ENCODE measurements around the gene ACTMAP. TPM values are rescaled to one million over a fixed set of nuclear protein-coding genes. Genes with fewer than 3 reads are reported as not detected.

ACTMAP gene
- total RNA-seq, 2 donors from 2014 or later: 3.0 to 4.2 TPM

DNA sequence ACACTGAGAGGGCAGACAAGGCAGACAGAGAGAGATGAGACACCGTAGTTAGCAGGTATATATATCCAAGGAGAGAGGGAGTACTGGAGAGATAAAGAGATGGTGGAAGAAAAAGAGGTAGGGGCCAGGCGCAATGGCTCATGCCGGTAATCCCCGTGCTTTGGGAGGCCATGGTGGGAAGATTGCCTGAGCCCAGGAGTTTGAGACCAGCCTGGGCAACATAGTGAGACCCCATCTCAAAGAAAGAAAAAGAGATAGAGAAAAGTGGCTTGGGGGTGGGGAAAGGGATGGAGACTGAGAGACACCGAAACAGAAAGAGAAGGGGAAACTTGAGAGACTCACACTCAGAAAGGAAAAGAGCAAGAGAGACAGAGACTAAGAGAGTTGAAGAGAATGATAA, 30.3 kb upstream of the ACTMAP start:
- 91 to 94% methylated on average over 5 of the region's 5 CpGs for WGBS, 2 donors
- DNase-seq (no peak), ATAC-seq (no peak)
- H3K27me3 ChIP-seq: no peaks in the 10 kb centered on the region
- intact Hi-C loops (cut with DNase I): no loop called here
- H3K36me3 ChIP-seq (replicated peaks in 1 of 2; ENCODE audit: insufficient read depth in 1 of 2, low read depth in 2 of 2): no peaks in the 10 kb centered on the region
- TF ChIP-seq, protein P1, sequence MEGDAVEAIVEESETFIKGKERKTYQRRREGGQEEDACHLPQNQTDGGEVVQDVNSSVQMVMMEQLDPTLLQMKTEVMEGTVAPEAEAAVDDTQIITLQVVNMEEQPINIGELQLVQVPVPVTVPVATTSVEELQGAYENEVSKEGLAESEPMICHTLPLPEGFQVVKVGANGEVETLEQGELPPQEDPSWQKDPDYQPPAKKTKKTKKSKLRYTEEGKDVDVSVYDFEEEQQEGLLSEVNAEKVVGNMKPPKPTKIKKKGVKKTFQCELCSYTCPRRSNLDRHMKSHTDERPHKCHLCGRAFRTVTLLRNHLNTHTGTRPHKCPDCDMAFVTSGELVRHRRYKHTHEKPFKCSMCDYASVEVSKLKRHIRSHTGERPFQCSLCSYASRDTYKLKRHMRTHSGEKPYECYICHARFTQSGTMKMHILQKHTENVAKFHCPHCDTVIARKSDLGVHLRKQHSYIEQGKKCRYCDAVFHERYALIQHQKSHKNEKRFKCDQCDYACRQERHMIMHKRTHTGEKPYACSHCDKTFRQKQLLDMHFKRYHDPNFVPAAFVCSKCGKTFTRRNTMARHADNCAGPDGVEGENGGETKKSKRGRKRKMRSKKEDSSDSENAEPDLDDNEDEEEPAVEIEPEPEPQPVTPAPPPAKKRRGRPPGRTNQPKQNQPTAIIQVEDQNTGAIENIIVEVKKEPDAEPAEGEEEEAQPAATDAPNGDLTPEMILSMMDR (IDR thresholded peaks at IDR 0.05): no peak
- no peak for TF ChIP-seq POLR2A (IDR thresholded peaks at IDR 0.05)
- no peaks in the 10 kb centered on the region for H3K9me3 ChIP-seq
- no peak overlapping the region for H3K27ac ChIP-seq
- no peak overlapping the region for H3K4me3 ChIP-seq
- peaks cover 16% of the 10 kb centered on the region for H3K4me1 ChIP-seq

DNA sequence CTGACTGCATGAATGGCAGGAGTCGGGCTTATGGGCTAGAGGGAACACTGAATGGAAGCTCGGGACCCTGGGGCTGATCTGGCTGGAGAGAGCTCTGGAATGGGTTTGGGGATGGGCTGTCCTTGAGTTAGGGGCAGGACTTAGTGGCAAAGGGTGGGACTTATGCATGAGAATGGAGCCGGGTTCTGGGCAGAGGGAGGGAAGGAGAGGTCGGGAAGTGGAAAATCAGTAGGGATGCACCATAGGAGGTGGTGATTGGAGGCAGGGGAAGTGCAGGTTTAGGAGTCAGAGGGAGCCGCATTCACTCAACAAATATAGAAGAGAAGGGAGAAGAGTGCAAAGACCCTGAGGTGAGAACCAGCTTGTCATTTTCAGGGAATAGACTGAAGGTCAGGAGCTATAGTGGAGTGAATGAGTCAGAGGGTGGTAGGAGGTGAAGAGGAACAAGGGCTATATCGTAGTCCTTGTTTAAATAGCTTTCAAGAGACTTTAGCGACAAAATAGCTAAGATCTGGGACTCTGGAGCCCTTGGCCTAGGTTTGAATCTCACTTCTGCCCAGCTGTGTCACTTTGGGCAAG, 28.5 kb upstream of the ACTMAP start:
- no peak for TF ChIP-seq POLR2A (IDR thresholded peaks at IDR 0.05)
- TF ChIP-seq, protein P1 (IDR thresholded peaks at IDR 0.05): no peak
- H3K4me1 ChIP-seq: peaks cover 16% of the 10 kb centered on the region
- no peak for ATAC-seq
- no peaks in the 10 kb centered on the region for H3K9me3 ChIP-seq
- DNase-seq: no peak
- H3K4me3 ChIP-seq: peak overlapping the region; percentile 64 to 86
- no peaks in the 10 kb centered on the region for H3K27me3 ChIP-seq
- no peaks in the 10 kb centered on the region for H3K36me3 ChIP-seq (replicated peaks in 1 of 2; ENCODE audit: insufficient read depth in 1 of 2, low read depth in 2 of 2)
- peak overlapping the region; percentile 92 to 100 (median 98) for H3K27ac ChIP-seq
- 11 to 20% methylated on average over 7 of the region's 7 CpGs for WGBS, 2 donors
- intact Hi-C loops (cut with DNase I): no loop called here

DNA sequence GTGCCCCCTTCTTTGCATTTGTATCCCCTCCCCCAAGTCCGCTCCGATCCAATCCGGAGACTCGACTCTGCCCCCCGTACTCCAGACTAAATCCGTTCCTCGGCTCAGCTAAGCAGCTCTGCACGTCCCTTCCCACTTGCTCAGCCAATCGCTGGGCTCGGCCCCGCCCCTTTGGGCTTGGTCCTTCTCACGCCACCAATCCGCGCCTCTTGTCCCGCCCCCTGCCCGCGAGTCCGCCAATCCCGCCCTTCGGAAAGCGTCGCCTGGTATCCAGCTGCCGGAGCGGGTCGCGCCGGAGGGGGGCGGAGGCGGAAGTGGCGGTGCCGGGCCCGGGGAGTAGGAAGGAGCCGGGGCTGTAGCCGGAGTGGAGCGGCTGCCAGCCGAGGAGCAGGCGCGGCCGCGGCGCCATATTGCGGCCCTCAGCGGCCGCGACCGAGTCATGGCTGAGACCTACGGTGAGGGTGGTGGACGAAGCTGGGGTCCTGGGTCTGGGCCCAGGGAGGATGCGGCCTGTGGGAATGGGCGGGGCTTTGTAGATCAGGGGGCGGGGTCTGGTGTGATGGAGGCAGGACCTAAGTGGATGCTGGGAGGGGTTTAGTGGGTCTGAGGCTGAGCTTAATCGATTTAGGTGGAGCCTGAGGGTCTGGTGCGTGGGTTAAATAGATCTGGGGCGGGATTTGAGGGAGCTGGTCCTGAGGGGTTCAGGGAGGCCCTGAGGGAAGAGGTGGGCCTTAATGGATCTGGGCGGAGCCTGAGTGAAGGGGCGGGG, 27.8 kb upstream of the ACTMAP start, which contains the start of gene RAB4B:
Gene RAB4B (plus strand): TSS at position 311 of the 769 bp plus-strand sequence. CDS start 129 bp downstream, at position 440.
- Histone ChIP-seq H3K36me3 (replicated peaks in 1 of 2; ENCODE audit: insufficient read depth in 1 of 2, low read depth in 2 of 2) (no peaks in the 10 kb centered on the region), H3K9me3 (no peaks in the 10 kb centered on the region), H3K4me3 (peak within 1 kb of the TSS; percentile 64 to 86), H3K27me3 (no peaks in the 10 kb centered on the region), H3K27ac (peak within 1 kb of the TSS; percentile 92 to 100 (median 98)), H3K4me1 (peaks cover 16% of the 10 kb centered on the region)
- 0 to 1% methylated on average over 33 to 56 of the region's 56 CpGs for WGBS, 2 donors
- TF ChIP-seq, protein P1 (IDR thresholded peaks at IDR 0.05): peak in 3 of 7 experiments; percentile 8 to 24 (median 23)
- TF ChIP-seq POLR2A (IDR thresholded peaks at IDR 0.05): peak; percentile 72 to 88 (median 84)
- ATAC-seq (peak; percentile 93), DNase-seq (peak; percentile 100)
- intact Hi-C loops (cut with DNase I): no loop called here

DNA sequence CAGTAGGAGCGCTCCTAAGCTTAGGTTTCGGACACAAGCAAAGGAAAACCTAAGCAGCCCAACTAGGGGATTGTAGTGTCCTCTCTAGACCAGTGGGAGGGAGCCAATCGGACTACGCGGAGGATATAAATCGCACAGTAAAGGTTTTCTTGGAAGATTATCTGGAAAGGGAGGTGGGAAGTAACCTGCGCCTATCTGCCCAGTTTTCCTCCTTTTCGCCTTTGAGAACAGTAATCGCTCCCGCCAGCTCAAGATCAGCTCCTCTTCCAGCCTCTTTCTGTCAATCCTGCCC, 27.3 kb upstream of the ACTMAP start:
- Histone ChIP-seq H3K36me3 (replicated peaks in 1 of 2; ENCODE audit: insufficient read depth in 1 of 2, low read depth in 2 of 2) (no peaks in the 10 kb centered on the region), H3K27me3 (no peaks in the 10 kb centered on the region), H3K4me3 (peak overlapping the region; percentile 34 to 56), H3K9me3 (no peaks in the 10 kb centered on the region), H3K4me1 (peaks cover 16% of the 10 kb centered on the region), H3K27ac (peak overlapping the region; percentile 92 to 100 (median 98))
- DNase-seq (no peak), ATAC-seq (no peak)
- WGBS, 2 donors: 0 to 1% methylated on average over 10 of the region's 10 CpGs
- intact Hi-C loops (cut with DNase I): no loop called here
- TF ChIP-seq POLR2A (IDR thresholded peaks at IDR 0.05): no peak
- TF ChIP-seq, protein P1 (IDR thresholded peaks at IDR 0.05): no peak

Measured in body of pancreas (tissue), 4 donors.